ENCODE data around the gene TRMT10B.

Gene TRMT10B

GRCh38 chr9:37732086-37732741 lies 21.4 kb upstream of the TRMT10B start:
- POLR2A ChIA-PET: no interaction called here
- no peak overlapping the region for H3K4me3 ChIP-seq (ENCODE audit: low read depth, low read length)
- DNase-seq (ENCODE audit: low read depth, low spot score): no peak
- no peak for TF ChIP-seq CTCF (IDR thresholded peaks at IDR 0.05; ENCODE audit: insufficient read depth, low read length, missing control alignments)
- CTCF ChIA-PET: interaction anchor here (1.1 to 3.5 kb wide), 3 partner anchors 14 to 251 kb away, joined by 3 to 13 read pairs (median 4); no protein-coding TSS in a partner anchor

- no peak overlapping the region for H3K4me3 ChIP-seq (ENCODE audit: low read depth, low read length)
- no peak for DNase-seq (ENCODE audit: low read depth, low spot score)
- POLR2A ChIA-PET: no interaction called here
- TF ChIP-seq CTCF (IDR thresholded peaks at IDR 0.05; ENCODE audit: insufficient read depth, low read length, missing control alignments): no peak
- CTCF ChIA-PET: interaction anchor here (1.5 to 3.5 kb wide), 3 partner anchors 13 to 252 kb away, joined by 4 to 13 read pairs (median 10); no protein-coding TSS in a partner anchor
Observed at GRCh38 chr9:37732952-37733351, 20.7 kb upstream of the TRMT10B start.

GRCh38 chr9:37739222-37739621 lies 14.4 kb upstream of the TRMT10B start:
- CTCF ChIA-PET: no interaction called here
- H3K4me3 ChIP-seq (ENCODE audit: low read depth, low read length): no peak overlapping the region
- no peak for TF ChIP-seq CTCF (IDR thresholded peaks at IDR 0.05; ENCODE audit: insufficient read depth, low read length, missing control alignments)
- DNase-seq (ENCODE audit: low read depth, low spot score): no peak
- POLR2A ChIA-PET: no interaction called here

- H3K4me3 ChIP-seq (ENCODE audit: low read depth, low read length): no peak overlapping the region
- POLR2A ChIA-PET: no interaction called here
- CTCF ChIA-PET: no interaction called here
- TF ChIP-seq CTCF (IDR thresholded peaks at IDR 0.05; ENCODE audit: insufficient read depth, low read length, missing control alignments): no peak
- DNase-seq (ENCODE audit: low read depth, low spot score): no peak
Observed at GRCh38 chr9:37740128-37740527, 13.5 kb upstream of the TRMT10B start.

- ChIA-PET CTCF (no interaction called here), POLR2A (no interaction called here)
- H3K4me3 ChIP-seq (ENCODE audit: low read depth, low read length): no peak overlapping the region
- TF ChIP-seq CTCF (IDR thresholded peaks at IDR 0.05; ENCODE audit: insufficient read depth, low read length, missing control alignments): no peak
- DNase-seq (ENCODE audit: low read depth, low spot score): no peak
Observed at GRCh38 chr9:37740631-37741328, 12.8 kb upstream of the TRMT10B start.

GRCh38 chr9:37745970-37746369 lies 7.6 kb upstream of the TRMT10B start:
- ChIA-PET CTCF (interaction anchor here (1.0 to 1.7 kb wide), 5 partner anchors 12 to 617 kb away, joined by 3 to 10 read pairs (median 3); no protein-coding TSS in a partner anchor), POLR2A (no interaction called here)
- no peak overlapping the region for H3K4me3 ChIP-seq (ENCODE audit: low read depth, low read length)
- TF ChIP-seq CTCF (IDR thresholded peaks at IDR 0.05; ENCODE audit: insufficient read depth, low read length, missing control alignments): no peak
- DNase-seq (ENCODE audit: low read depth, low spot score): no peak
